H1 (cell line): Measurements from ENCODE around the gene RNF220. TPM values are rescaled to one million over a fixed set of nuclear protein-coding genes. Genes with fewer than 3 reads are reported as not detected.

Experiments
- CTCF ChIA-PET: fragments of 300-600 bp; sonication (Branson Sonifier 250); formaldehyde crosslinking; loops from one replicate; lab custom pipeline; 2021; ENCODE audit not compliant: partially characterized antibody; lab: Charles Lee
- POLR2A ChIA-PET: fragments of 300-600 bp; sonication (Branson Sonifier 250); formaldehyde crosslinking; loops from one replicate; lab custom pipeline; 2021; ENCODE audit warnings: inconsistent platforms; ENCODE audit not compliant: partially characterized antibody; lab: Charles Lee
- DNase-seq, 2 experiments: peaks; one replicate each; pipeline versions ENCODE4 v3.0.0 to v3.0.0-alpha.2; 2010 to 2022; ENCODE audit warnings: low spot score in 2 of 2, low read depth in 1 of 2, mixed read lengths in 1 of 2
- FAIRE-seq: peaks from 2 replicates; lab custom pipeline; 2011; peaks lifted over from hg19 to GRCh38; lab: Jason Lieb, UNC
- H2AFZ ChIP-seq: 2 replicates; pipeline ENCODE4 v1.8.1; 2012; ENCODE audit warnings: low read length, inconsistent platforms
- H2AK5ac ChIP-seq: 2 replicates; pipeline ENCODE4 v1.6.1; 2013; ENCODE audit warnings: low read depth, low read length
- H2BK120ac ChIP-seq: replicated peaks from 2 replicates; pipeline ENCODE3; 2013; ENCODE audit warnings: low read depth, low read length, inconsistent platforms
- H2BK12ac ChIP-seq: 2 replicates; pipeline ENCODE4 v1.6.1; 2013; ENCODE audit warnings: low read depth, low read length
- H2BK15ac ChIP-seq: 2 replicates; pipeline ENCODE4 v1.6.1; 2013; ENCODE audit warnings: low read length
- H2BK20ac ChIP-seq: 2 replicates; pipeline ENCODE4 v1.6.1; 2013; ENCODE audit warnings: low read length
- H2BK5ac ChIP-seq: 2 replicates; pipeline ENCODE4 v1.6.1; 2013; ENCODE audit warnings: low read depth, low read length
- H3K14ac ChIP-seq: 2 replicates; pipeline ENCODE4 v1.6.1; 2013; ENCODE audit warnings: inconsistent platforms; ENCODE audit not compliant: insufficient read length
- H3K18ac ChIP-seq: 2 replicates; pipeline ENCODE4 v1.6.1; 2013; ENCODE audit warnings: low read length; ENCODE audit errors: extremely low read depth
- H3K23ac ChIP-seq: 2 replicates; pipeline ENCODE4 v1.6.1; 2013; ENCODE audit warnings: inconsistent platforms; ENCODE audit not compliant: insufficient read length
- H3K23me2 ChIP-seq: 2 replicates; pipeline ENCODE4 v1.6.1; 2013; ENCODE audit warnings: low read depth, low read length
- H3K27ac ChIP-seq: 2 replicates; pipeline ENCODE4 v1.6.1; 2011; ENCODE audit warnings: low read depth, low read length, inconsistent platforms
- H3K27me3 ChIP-seq, 4 experiments: replicated peaks in 1 of 4; 1 replicate in 1 of 4; 2 replicates in 3 of 4; pipeline versions ENCODE4 v1.6.1 to v1.8.1; 2011 to 2013; ENCODE audit warnings: low read length in 3 of 4, mild to moderate bottlenecking in 3 of 4, inconsistent platforms in 2 of 4, mixed read lengths in 2 of 4, moderate library complexity in 1 of 4; ENCODE audit not compliant: control insufficient read depth in 3 of 4, insufficient read depth in 3 of 4; ENCODE audit errors: extremely low read depth in 1 of 4
- H3K36me3 ChIP-seq, 4 experiments: 2 replicates each; pipeline versions ENCODE4 v1.6.1 to v1.8.1; 2011 to 2013; ENCODE audit warnings: mild to moderate bottlenecking in 4 of 4, low read length in 3 of 4, moderate library complexity in 2 of 4, control low read depth in 1 of 4, inconsistent platforms in 1 of 4; ENCODE audit not compliant: insufficient read depth in 4 of 4, control insufficient read depth in 2 of 4
- H3K4ac ChIP-seq: replicated peaks from 2 replicates; pipeline ENCODE3; 2013; ENCODE audit warnings: low read length, low read depth, mixed read lengths, inconsistent platforms; ENCODE audit not compliant: insufficient read length
- H3K4me1 ChIP-seq, 4 experiments: replicated peaks in 1 of 4; 1 replicate in 1 of 4; 2 replicates in 3 of 4; pipeline versions ENCODE4 v1.6.1 to v1.8.1; 2011 to 2013; ENCODE audit warnings: low read length in 3 of 4, inconsistent platforms in 2 of 4, mixed read lengths in 1 of 4; ENCODE audit not compliant: insufficient read depth in 4 of 4, control insufficient read depth in 3 of 4
- H3K4me2 ChIP-seq, 2 experiments: 2 replicates each; pipeline versions ENCODE4 v1.6.1 to v1.8.1; 2011 to 2013; ENCODE audit warnings: low read depth in 2 of 2, low read length in 2 of 2, control low read depth in 1 of 2, inconsistent platforms in 1 of 2, mild to moderate bottlenecking in 1 of 2; ENCODE audit not compliant: insufficient read depth in 1 of 2
- H3K4me3 ChIP-seq, 4 experiments: fragments of 200-600, 300-600 bp in 1 of 4; sonication (generic), shearing (Covaris generic), sonication (Bioruptor Twin) in 1 of 4; 2 replicates each; pipeline versions ENCODE4 v1.5.1 to v1.8.1; 2011 to 2016; ENCODE audit warnings: low read length in 4 of 4, low read depth in 3 of 4, control low read depth in 2 of 4, inconsistent platforms in 2 of 4, mild to moderate bottlenecking in 2 of 4, mixed read lengths in 1 of 4, moderate library complexity in 1 of 4; ENCODE audit not compliant: insufficient read depth in 2 of 4; ENCODE audit errors: extremely low read depth in 1 of 4
- H3K56ac ChIP-seq: replicated peaks from 2 replicates; pipeline ENCODE3; 2013; ENCODE audit warnings: low read depth, mild to moderate bottlenecking, mixed read lengths, low read length, inconsistent platforms; ENCODE audit not compliant: insufficient read length
- H3K79me1 ChIP-seq: 2 replicates; pipeline ENCODE4 v1.6.1; 2013; ENCODE audit warnings: low read depth, low read length, control low read depth
- H3K79me2 ChIP-seq, 2 experiments: 2 replicates each; pipeline versions ENCODE4 v1.6.1 to v1.8.1; 2012 to 2013; ENCODE audit warnings: low read length in 2 of 2, mild to moderate bottlenecking in 2 of 2, inconsistent platforms in 1 of 2; ENCODE audit not compliant: insufficient read depth in 2 of 2, control insufficient read depth in 1 of 2
- H3K9ac ChIP-seq, 4 experiments: replicated peaks in 1 of 4; 1 replicate in 1 of 4; 2 replicates in 3 of 4; pipeline versions ENCODE4 v1.6.1 to v1.8.1; 2011 to 2013; ENCODE audit warnings: low read depth in 3 of 4, low read length in 3 of 4, control low read depth in 2 of 4, mild to moderate bottlenecking in 2 of 4, moderate library complexity in 2 of 4, inconsistent platforms in 1 of 4; ENCODE audit errors: extremely low read depth in 1 of 4
- H3K9me3 ChIP-seq, 2 experiments: 2 replicates each; pipeline versions ENCODE4 v1.6.1 to v1.8.1; 2012 to 2013; ENCODE audit warnings: mild to moderate bottlenecking in 2 of 2, moderate library complexity in 2 of 2, control low read depth in 1 of 2, inconsistent platforms in 1 of 2, low read depth in 1 of 2, low read length in 1 of 2, mixed read lengths in 1 of 2; ENCODE audit not compliant: insufficient read depth in 2 of 2
- H4K20me1 ChIP-seq, 2 experiments: replicated peaks in 1 of 2; 2 replicates each; pipeline versions ENCODE3 to v1.8.1; 2011 to 2013; ENCODE audit warnings: inconsistent platforms in 2 of 2, low read length in 2 of 2, mild to moderate bottlenecking in 1 of 2; ENCODE audit not compliant: insufficient read depth in 2 of 2, control insufficient read depth in 1 of 2
- H4K5ac ChIP-seq: 2 replicates; pipeline ENCODE4 v1.6.1; 2013; ENCODE audit warnings: low read length, low read depth, mixed read lengths, inconsistent platforms; ENCODE audit not compliant: insufficient read length
- H4K8ac ChIP-seq: 2 replicates; pipeline ENCODE4 v1.8.0; 2013; ENCODE audit warnings: mild to moderate bottlenecking, moderate library complexity, low read length, inconsistent platforms; ENCODE audit not compliant: insufficient read depth; ENCODE audit errors: extremely low read depth
- H4K91ac ChIP-seq: replicated peaks from 2 replicates; pipeline ENCODE3; 2013; ENCODE audit warnings: low read length, mixed read lengths, inconsistent platforms; ENCODE audit not compliant: insufficient read length
- CBX8 ChIP-seq: fragments of 300-800, 300-1000 bp; sonication (generic); IDR thresholded peaks from 2 replicates; pipeline ENCODE4 v1.7.1; 2016; ENCODE audit warnings: low read depth, low read length, borderline replicate concordance
- JUN ChIP-seq: IDR thresholded peaks from 2 replicates; pipeline ENCODE4 v1.6.1; 2011; ENCODE audit warnings: low read depth, mild to moderate bottlenecking, improper control_type of control experiment, low read length
- WGBS, 2 experiments: shearing (Covaris generic) in 1 of 2; methylation state at CpG; one replicate each; pipeline versions ENCODE4 v1.1.6 to v1.1.7; 2013 to 2015; ENCODE audit warnings: low lambda C conversion rate in 2 of 2, mixed read lengths in 2 of 2, inconsistent platforms in 1 of 2, low coverage in 1 of 2, missing lambda C conversion rate in 1 of 2; ENCODE audit not compliant: insufficient replicate concordance in 2 of 2, insufficient coverage in 1 of 2, insufficient read length in 1 of 2; ENCODE audit errors: extremely low coverage in 1 of 2, missing lambda C conversion rate in 1 of 2; 5-methylcytosine and 5-hydroxymethylcytosine counted together
- polyA plus RNA-seq, 7 experiments: library from polyadenylated mRNA; depleted of rRNA in 3 of 7; stranded (reverse) in 5 of 7; unstranded in 2 of 7; fragments of >200 nt in 5 of 7; fragments of 200-250 nt in 2 of 7; gene quantifications; 1 replicate in 5 of 7; 2 replicates in 1 of 7; 4 replicates in 1 of 7; pipeline versions ENCODE4 v1.2.1 to v1.2.3, GENCODE V29; 2011 to 2013; ENCODE audit warnings: missing spikeins in 2 of 7, mixed read lengths in 2 of 7
- total RNA-seq: library from RNA; stranded (reverse); fragmentation: NEBNext Ultra II Directional; extraction: Animal tissue kit (Norgen Biotek cat#: 25700); gene quantifications from 2 replicates; pipeline ENCODE4 v1.2.1, GENCODE V29; 2021

Gene RNF220
- total and polyA plus RNA-seq, 2 of the 8 experiments (the other 6 are each of a cell fraction or from before 2014, with no cell fraction given) = 123 to 160 TPM

- Histone ChIP-seq H2BK20ac (no peak overlapping the region), H3K23me2 (no peaks in the 10 kb centered on the region), H2AFZ (no peak overlapping the region), H2BK15ac (no peak overlapping the region), H2BK12ac (no peak overlapping the region), H3K4me2 (no peak overlapping the region), H3K27me3 (no peaks in the 10 kb centered on the region), H3K79me1 (no peaks in the 10 kb centered on the region), H2AK5ac (no peak overlapping the region), H3K36me3 (no peaks in the 10 kb centered on the region), H2BK120ac (no peak overlapping the region), H3K79me2 (no peaks in the 10 kb centered on the region), H3K4me1 (no peaks in the 10 kb centered on the region), H4K8ac (no peak overlapping the region), H2BK5ac (no peak overlapping the region), H3K56ac (no peak overlapping the region), H4K91ac (no peak overlapping the region), H3K4me3 (no peak overlapping the region), H3K9me3 (no peaks in the 10 kb centered on the region), H4K20me1 (no peaks in the 10 kb centered on the region), H3K14ac (no peak overlapping the region), H3K27ac (no peak overlapping the region), H3K23ac (no peak overlapping the region), H3K18ac (no peak overlapping the region), H3K9ac (no peak overlapping the region), H3K4ac (no peak overlapping the region), H4K5ac (no peak overlapping the region)
- WGBS, 2 experiments = 86% methylated on average over 7 of the region's 7 CpGs; no CpG with 5 or more reads in 1 of the 2 experiments
- POLR2A ChIA-PET = interaction anchor here (0.9 to 1.7 kb wide), 3 partner anchors 11 to 27 kb away, joined by 3 to 8 read pairs (median 4); no protein-coding TSS in a partner anchor
- DNase-seq = no peak
- CTCF ChIA-PET = interaction anchor here (0.7 to 2.0 kb wide), 4 partner anchors 12 to 557 kb away, joined by 3 to 4 read pairs (median 4); no protein-coding TSS in a partner anchor
- no peak for TF ChIP-seq CBX8
- TF ChIP-seq JUN = no peak
- FAIRE-seq = no peak
Measured at GRCh38 chr1:44694863-44695478, 289.9 kb downstream of the RNF220 start.
